ENCODE results near the gene ATF6B. TPM values are rescaled to one million over a fixed set of nuclear protein-coding genes. Genes with fewer than 3 reads are reported as not detected.
A peak's percentile ranks its signal among the peaks of the same experiment; 100 is the strongest.

The ATF6B gene
- total and polyA plus RNA-seq, 2 of the 8 experiments (the other 6 are each of a cell fraction or from before 2014, with no cell fraction given) = 38.1 to 42.2 TPM

GRCh38 chr6:32154514-32155161 lies 26.6 kb upstream of the ATF6B start (continued):
- TF ChIP-seq NANOG (IDR thresholded peaks at IDR 0.05; ENCODE audit: insufficient read depth, low read depth, low read length, poor library complexity, severe bottlenecking) = no peak
- TF ChIP-seq POLR2AphosphoS5 (IDR thresholded peaks at IDR 0.05; ENCODE audit: low read depth, low read length) = no peak
- no peak for TF ChIP-seq MAFK (IDR thresholded peaks at IDR 0.05; ENCODE audit: low read depth, low read length)
- no peak for TF ChIP-seq TCF12 (IDR thresholded peaks at IDR 0.05; ENCODE audit: low read depth, low read length)
- TF ChIP-seq EP300 (IDR thresholded peaks at IDR 0.05; ENCODE audit: borderline replicate concordance in 1 of 2, low read depth in 2 of 2, low read length in 2 of 2) = no peak
- TF ChIP-seq FOSL1 (IDR thresholded peaks at IDR 0.05; ENCODE audit: insufficient read depth, low read depth, low read length) = no peak
- TF ChIP-seq CTCF (IDR thresholded peaks at IDR 0.05; ENCODE audit: control extremely low read depth in 1 of 3, insufficient read depth in 1 of 3, low read depth in 1 of 3, low read length in 3 of 3) = peak in 2 of 3 experiments; percentile 62 to 70; a peak in 3 of 4 replicates
- no peak for TF ChIP-seq TBP (IDR thresholded peaks at IDR 0.05; ENCODE audit: low read depth, low read length)
- TF ChIP-seq SP4 (IDR thresholded peaks at IDR 0.05; ENCODE audit: low read length) = no peak
- peak in 1 of 2 experiments; percentile 24; a peak in 1 of 4 replicates for TF ChIP-seq HDAC2 (IDR thresholded peaks at IDR 0.05; ENCODE audit: borderline replicate concordance in 1 of 2, low read depth in 2 of 2, low read length in 2 of 2)
- peak; percentile 66 to 71 for TF ChIP-seq RAD21 (IDR thresholded peaks at IDR 0.05 in 1 of 2, conservative IDR thresholded peaks at IDR 0.05 in 1 of 2; ENCODE audit: low read depth in 2 of 2, low read length in 2 of 2)
- TF ChIP-seq KDM4A (IDR thresholded peaks at IDR 0.05; ENCODE audit: low read depth, low read length, severe bottlenecking) = no peak
- TF ChIP-seq SIRT6 (IDR thresholded peaks at IDR 0.05; ENCODE audit: low read length) = no peak
- TF ChIP-seq JUN (IDR thresholded peaks at IDR 0.05; ENCODE audit: low read depth, low read length) = no peak
- TF ChIP-seq CHD2 (IDR thresholded peaks at IDR 0.05; ENCODE audit: low read length) = no peak
- no peak for TF ChIP-seq CBX5 (IDR thresholded peaks at IDR 0.05; ENCODE audit: low read depth, low read length)

Data from H1 (cell line).